Measurements from ENCODE around the gene SMAD3.
A peak's percentile ranks its signal among the peaks of the same experiment; 100 is the strongest.

GRCh38 chr15:67150023-67150860, 84.8 kb downstream of the SMAD3 start:
- TF ChIP-seq, protein P1, sequence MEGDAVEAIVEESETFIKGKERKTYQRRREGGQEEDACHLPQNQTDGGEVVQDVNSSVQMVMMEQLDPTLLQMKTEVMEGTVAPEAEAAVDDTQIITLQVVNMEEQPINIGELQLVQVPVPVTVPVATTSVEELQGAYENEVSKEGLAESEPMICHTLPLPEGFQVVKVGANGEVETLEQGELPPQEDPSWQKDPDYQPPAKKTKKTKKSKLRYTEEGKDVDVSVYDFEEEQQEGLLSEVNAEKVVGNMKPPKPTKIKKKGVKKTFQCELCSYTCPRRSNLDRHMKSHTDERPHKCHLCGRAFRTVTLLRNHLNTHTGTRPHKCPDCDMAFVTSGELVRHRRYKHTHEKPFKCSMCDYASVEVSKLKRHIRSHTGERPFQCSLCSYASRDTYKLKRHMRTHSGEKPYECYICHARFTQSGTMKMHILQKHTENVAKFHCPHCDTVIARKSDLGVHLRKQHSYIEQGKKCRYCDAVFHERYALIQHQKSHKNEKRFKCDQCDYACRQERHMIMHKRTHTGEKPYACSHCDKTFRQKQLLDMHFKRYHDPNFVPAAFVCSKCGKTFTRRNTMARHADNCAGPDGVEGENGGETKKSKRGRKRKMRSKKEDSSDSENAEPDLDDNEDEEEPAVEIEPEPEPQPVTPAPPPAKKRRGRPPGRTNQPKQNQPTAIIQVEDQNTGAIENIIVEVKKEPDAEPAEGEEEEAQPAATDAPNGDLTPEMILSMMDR (IDR thresholded peaks at IDR 0.05), result no peak
- TF ChIP-seq POLR2A (IDR thresholded peaks at IDR 0.05), result peak; percentile 12
